Peyer's patch (tissue), 4 donors: Measurements from ENCODE around the gene CLCA1. TPM values are rescaled to one million over a fixed set of nuclear protein-coding genes. Genes with fewer than 3 reads are reported as not detected.

Experiments used
- DNase-seq, 3 donors: peaks; one replicate each; pipeline ENCODE4 v3.0.0-alpha.2; 2017 to 2019
- H3K27ac ChIP-seq, 4 donors: fragments of 200-600 bp; sonication (generic); one replicate each; pipeline ENCODE4 v1.5.1; 2016 to 2019
- H3K27me3 ChIP-seq, 2 donors: fragments of 200-600 bp; sonication (generic); one replicate each; pipeline ENCODE4 v1.5.1; 2019
- H3K36me3 ChIP-seq, 3 donors: fragments of 200-600 bp; sonication (generic); one replicate each; pipeline ENCODE4 v1.5.1; 2016 to 2019
- H3K4me1 ChIP-seq, 4 donors: fragments of 200-600 bp; sonication (generic); one replicate each; pipeline ENCODE4 v1.5.1; 2016 to 2019
- H3K4me3 ChIP-seq, 4 donors: fragments of 200-600 bp; sonication (generic); 1 replicate in 3 of 4; 2 replicates in 1 of 4; pipeline ENCODE4 v1.5.1; 2016 to 2019; ENCODE audit warnings: mild to moderate bottlenecking in 1 of 4
- H3K9me3 ChIP-seq, 4 donors: fragments of 200-600 bp; sonication (generic); one replicate each; pipeline ENCODE4 v1.5.1; 2016 to 2019; ENCODE audit warnings: mild to moderate bottlenecking in 1 of 4
- CTCF ChIP-seq, 6 experiments: fragments of 450-650 bp in 4 of 6; fragments of 200-600 bp in 2 of 6; sonication (generic) in 1 of 6; IDR thresholded peaks; one replicate each; pipeline ENCODE4 v1.5.1; 2017 to 2019; ENCODE audit warnings: antibody characterized with exemption in 6 of 6, mild to moderate bottlenecking in 3 of 6, moderate library complexity in 1 of 6
- POLR2A ChIP-seq, 2 donors: fragments of 450-650 bp; IDR thresholded peaks; one replicate each; pipeline ENCODE4 v1.5.1; 2017; ENCODE audit warnings: antibody characterized with exemption in 2 of 2, mild to moderate bottlenecking in 2 of 2, moderate library complexity in 2 of 2
- total RNA-seq, 4 donors: library from RNA; depleted of rRNA; stranded (reverse); fragments of >200 nt; gene quantifications; one replicate each; pipeline ENCODE4 v1.1.0, GENCODE V29; 2016

CLCA1 gene
- total RNA-seq, 4 donors from 2014 or later: 87.5 to 841 (median 195) TPM

- Histone ChIP-seq H3K4me1 (no peaks in the 10 kb centered on the region), H3K9me3 (no peaks in the 10 kb centered on the region), H3K27ac (no peak overlapping the region), H3K36me3 (no peaks in the 10 kb centered on the region), H3K27me3 (no peaks in the 10 kb centered on the region), H3K4me3 (no peak overlapping the region)
- TF ChIP-seq CTCF (IDR thresholded peaks at IDR 0.05) (no peak), POLR2A (IDR thresholded peaks at IDR 0.05) (no peak)
- no peak for DNase-seq
These were observed 53.5 kb downstream of the CLCA1 start for GRCh38 chr1:86522240-86522639.

DNA sequence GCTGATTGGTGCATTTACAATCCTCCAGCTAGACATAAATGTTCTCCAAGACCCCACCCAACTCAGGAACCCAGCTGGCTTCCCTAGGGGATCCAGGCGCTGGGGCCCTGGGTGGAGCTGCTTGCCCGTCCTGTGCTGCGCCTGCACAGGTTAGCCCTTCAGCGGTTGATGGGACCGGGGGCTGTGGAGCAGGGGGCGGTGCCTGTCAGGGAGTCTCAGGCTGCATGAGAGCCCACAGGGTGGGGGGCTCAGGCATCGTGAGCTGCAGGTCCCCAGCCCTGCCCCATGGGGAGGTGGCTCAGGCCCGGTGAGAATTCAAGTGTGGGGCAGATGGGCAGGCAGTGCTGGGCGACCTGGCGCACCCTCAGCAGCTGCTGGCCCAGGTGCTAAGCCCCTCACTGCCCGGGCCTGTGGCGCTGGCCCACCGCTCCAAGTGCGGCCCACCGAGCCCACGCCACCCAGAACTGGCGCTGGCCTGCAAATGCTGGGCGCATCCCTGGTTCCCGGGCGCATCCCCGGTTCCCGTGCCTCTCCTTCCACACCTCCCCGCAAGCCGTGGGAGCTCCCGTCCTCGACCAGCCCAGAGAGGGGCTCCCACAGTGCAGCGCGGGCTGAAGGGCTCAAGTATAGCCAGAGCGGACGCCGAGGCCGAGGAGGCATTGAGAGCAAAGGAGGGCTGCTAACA is 55.1 kb downstream of the CLCA1 start:
- Histone ChIP-seq H3K4me3 (no peak overlapping the region), H3K27me3 (no peaks in the 10 kb centered on the region), H3K36me3 (no peaks in the 10 kb centered on the region), H3K4me1 (peaks cover 0 to 4% (median 0%) of the 10 kb centered on the region in 4 donors), H3K27ac (no peak overlapping the region), H3K9me3 (no peaks in the 10 kb centered on the region)
- TF ChIP-seq POLR2A (IDR thresholded peaks at IDR 0.05) (no peak), CTCF (IDR thresholded peaks at IDR 0.05) (no peak)
- DNase-seq: no peak

GRCh38 chr1:86527306-86527705 is 58.6 kb downstream of the CLCA1 start:
- no peaks in the 10 kb centered on the region for H3K36me3 ChIP-seq
- peaks cover 0 to 4% (median 0%) of the 10 kb centered on the region in 4 donors for H3K4me1 ChIP-seq
- no peak for DNase-seq
- TF ChIP-seq POLR2A (IDR thresholded peaks at IDR 0.05): no peak
- no peak for TF ChIP-seq CTCF (IDR thresholded peaks at IDR 0.05)
- peak overlapping the region in 3 of 4 donors; percentile 32 to 72 (median 44) for H3K27ac ChIP-seq
- H3K27me3 ChIP-seq: no peaks in the 10 kb centered on the region
- no peak overlapping the region for H3K4me3 ChIP-seq
- H3K9me3 ChIP-seq: no peaks in the 10 kb centered on the region

- DNase-seq: no peak
- peaks cover 0 to 4% (median 0%) of the 10 kb centered on the region in 4 donors for H3K4me1 ChIP-seq
- no peaks in the 10 kb centered on the region for H3K36me3 ChIP-seq
- H3K27me3 ChIP-seq: no peaks in the 10 kb centered on the region
- H3K27ac ChIP-seq: no peak overlapping the region
- no peaks in the 10 kb centered on the region for H3K9me3 ChIP-seq
- TF ChIP-seq POLR2A (IDR thresholded peaks at IDR 0.05): no peak
- no peak for TF ChIP-seq CTCF (IDR thresholded peaks at IDR 0.05)
- no peak overlapping the region for H3K4me3 ChIP-seq
These were observed 61.6 kb downstream of the CLCA1 start for GRCh38 chr1:86530211-86530845.

DNA sequence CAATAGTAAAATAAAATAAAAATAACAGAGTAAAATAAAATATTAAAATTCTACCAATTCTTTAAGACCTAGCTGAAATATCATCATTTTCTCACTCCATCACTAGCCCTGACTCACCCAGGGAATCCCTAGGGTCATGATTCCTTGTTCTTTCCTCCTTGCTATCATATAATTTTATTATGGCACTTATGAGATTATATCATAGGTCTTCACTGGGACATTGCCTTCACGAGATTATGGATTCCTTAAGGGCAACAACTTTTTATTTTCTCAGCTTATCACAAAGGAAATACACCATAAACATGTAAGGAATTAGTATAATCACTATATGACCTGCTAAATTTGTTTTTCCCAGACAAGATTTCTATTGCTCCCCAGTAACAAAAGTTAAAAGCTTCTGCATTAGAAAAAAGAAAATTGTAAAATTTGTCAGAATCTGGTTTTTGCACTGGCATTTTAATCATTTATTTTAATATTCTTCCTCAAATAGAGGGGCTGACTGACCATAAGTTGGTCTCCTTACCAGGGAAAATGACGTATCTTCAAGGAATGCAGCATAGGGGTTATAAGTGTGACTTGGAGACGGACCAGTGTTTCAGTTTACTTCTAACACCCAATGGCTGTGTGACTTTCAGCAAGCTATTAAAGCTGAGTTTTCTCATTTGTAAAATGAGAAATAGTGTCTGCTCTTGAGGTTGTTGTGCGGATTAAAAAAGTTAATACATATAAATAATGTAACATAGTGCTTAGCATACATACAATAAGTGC is 69.4 kb downstream of the CLCA1 start:
- Histone ChIP-seq H3K36me3 (no peaks in the 10 kb centered on the region), H3K4me1 (no peaks in the 10 kb centered on the region), H3K9me3 (no peaks in the 10 kb centered on the region), H3K4me3 (no peak overlapping the region), H3K27ac (peak overlapping the region in 1 of 4 donors; percentile 55), H3K27me3 (no peaks in the 10 kb centered on the region)
- no peak for DNase-seq
- no peak for TF ChIP-seq CTCF (IDR thresholded peaks at IDR 0.05)
- no peak for TF ChIP-seq POLR2A (IDR thresholded peaks at IDR 0.05)
